22Rv1 (cell line): Measurements from ENCODE around the gene FKBP5.

Source experiments
- CTCF ChIP-seq: fragments of 450-650 bp; IDR thresholded peaks from 2 replicates; pipeline ENCODE4 v1.5.1; 2017; ENCODE audit warnings: mild to moderate bottlenecking
- ZFX ChIP-seq: fragments of 450-650 bp; IDR thresholded peaks from 2 replicates; pipeline ENCODE4 v1.6.1; 2017; ENCODE audit warnings: antibody characterized with exemption, borderline replicate concordance

GRCh38 chr6:35668096-35668495 lies 20.6 kb downstream of the FKBP5 start:
- TF ChIP-seq CTCF (no peak), ZFX (no peak)
